Stimulated activated CD4-positive, alpha-beta T cell treated with anti-CD3 and anti-CD28 coated beads, Interleukin-2, amount 100 ng/mL, for 24 hours (primary cell): Measurements from ENCODE around the gene ADAM19.

Experiments
- DNase-seq, 2 donors: peaks; one replicate each; pipeline ENCODE4 v3.0.0-alpha.2; 2020

ADAM19 gene

GRCh38 chr5:157594675-157595459, 19.3 kb upstream of the ADAM19 start:
- no peak for DNase-seq

GRCh38 chr5:157594257-157594656, 18.7 kb upstream of the ADAM19 start:
- no peak for DNase-seq

- DNase-seq: no peak
Measured at GRCh38 chr5:157593052-157593757, 17.6 kb upstream of the ADAM19 start.

- no peak for DNase-seq
Measured at GRCh38 chr5:157592594-157592993, 17.0 kb upstream of the ADAM19 start.

GRCh38 chr5:157590478-157590877, 14.9 kb upstream of the ADAM19 start:
- no peak for DNase-seq

- DNase-seq: no peak
Measured at GRCh38 chr5:157584628-157585027, 9.1 kb upstream of the ADAM19 start.

GRCh38 chr5:157582731-157583620, 7.4 kb upstream of the ADAM19 start:
- DNase-seq: no peak

- no peak for DNase-seq
Measured at GRCh38 chr5:157581901-157582300, 6.3 kb upstream of the ADAM19 start.

GRCh38 chr5:157578079-157578780, 2.7 kb upstream of the ADAM19 start:
- DNase-seq: no peak

- DNase-seq: no peak
Measured at GRCh38 chr5:157576678-157577077, 1.1 kb upstream of the ADAM19 start.

- peak; percentile 32 to 50 for DNase-seq
Measured at GRCh38 chr5:157574456-157575380, 857 bp downstream of the ADAM19 start.

- DNase-seq: peak in 1 of 2 donors; percentile 29
Measured at GRCh38 chr5:157571357-157571827, 4.2 kb downstream of the ADAM19 start.

GRCh38 chr5:157570531-157571200, 4.9 kb downstream of the ADAM19 start:
- DNase-seq: no peak

- DNase-seq: no peak
Measured at GRCh38 chr5:157568720-157569119, 6.9 kb downstream of the ADAM19 start.

- no peak for DNase-seq
Measured at GRCh38 chr5:157568222-157568621, 7.4 kb downstream of the ADAM19 start.

GRCh38 chr5:157566902-157567489, 8.6 kb downstream of the ADAM19 start:
- no peak for DNase-seq

GRCh38 chr5:157563929-157564716, 11.5 kb downstream of the ADAM19 start:
- DNase-seq: no peak

GRCh38 chr5:157563373-157563928, 12.1 kb downstream of the ADAM19 start:
- no peak for DNase-seq

- DNase-seq: no peak
Measured at GRCh38 chr5:157562111-157562581, 13.4 kb downstream of the ADAM19 start.
